AG04450 (cell line): ENCODE data around the gene LARP6. TPM values are rescaled to one million over a fixed set of nuclear protein-coding genes. Genes with fewer than 3 reads are reported as not detected.
A peak's percentile ranks its signal among the peaks of the same experiment; 100 is the strongest.

Source experiments
- CTCF ChIA-PET: fragments of 300-600, 350-600 bp; formaldehyde crosslinking; extraction: SDS; loops from one replicate; lab custom pipeline; 2022; ENCODE audit warnings: antibody characterized with exemption, inconsistent platforms; lab: Charles Lee
- POLR2A ChIA-PET: fragments of 350-600 bp; formaldehyde crosslinking; extraction: SDS; loops from one replicate; lab custom pipeline; 2021; ENCODE audit warnings: antibody characterized with exemption, inconsistent platforms; lab: Yijun Ruan, JAX
- DNase-seq: peaks from one replicate; pipeline ENCODE4 v3.0.0-alpha.2; 2011; ENCODE audit warnings: low read depth, low spot score
- H3K27ac ChIP-seq: one replicate; pipeline ENCODE4 v1.5.1; 2012; ENCODE audit warnings: low read depth, low read length, control low read depth
- H3K27me3 ChIP-seq: one replicate; pipeline ENCODE4 v1.6.0; 2012; ENCODE audit warnings: low read length; ENCODE audit not compliant: control insufficient read depth, insufficient read depth
- H3K4me3 ChIP-seq: 2 replicates; pipeline ENCODE4 v1.5.1; 2011; ENCODE audit warnings: mild to moderate bottlenecking, low read depth, low read length, control low read depth
- H3K9me3 ChIP-seq: 2 replicates; pipeline ENCODE4 v1.5.1; 2012; ENCODE audit warnings: low read length; ENCODE audit not compliant: control insufficient read depth, insufficient read depth
- polyA plus RNA-seq: library from polyadenylated mRNA; depleted of rRNA; stranded (reverse); fragments of >200 nt; gene quantifications from 2 replicates; pipeline ENCODE4 v1.2.3, GENCODE V29; 2011
- TF ChIP-seq, protein P1 (sequence below): IDR thresholded peaks from 2 replicates; pipeline ENCODE4 v1.5.1; 2011; ENCODE audit warnings: low read depth, low read length, control low read depth, inconsistent platforms

The LARP6 gene
- polyA plus RNA-seq, 1 experiment = 235 TPM

DNA sequence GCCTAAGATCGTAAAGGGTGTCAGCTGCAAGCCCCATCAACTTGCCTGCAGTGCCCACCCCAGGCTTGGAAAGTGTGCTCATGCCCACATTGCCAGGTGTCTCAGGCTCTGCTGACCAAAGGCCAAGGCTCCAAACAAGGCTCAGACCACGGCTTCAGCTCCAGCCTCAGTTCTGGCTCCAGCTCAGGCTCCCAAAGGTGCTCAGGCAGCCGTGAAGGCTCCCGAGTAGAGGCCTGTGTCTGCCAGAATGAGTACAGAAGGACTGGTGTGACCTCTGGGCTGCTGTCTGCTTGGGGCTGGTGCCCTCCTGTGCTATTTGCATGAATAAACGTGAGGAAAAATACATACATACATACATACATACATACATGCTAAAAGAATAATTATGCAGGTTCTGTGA, 62.7 kb downstream of the LARP6 start:
- DNase-seq = no peak
- Histone ChIP-seq H3K27ac (no peak overlapping the region), H3K9me3 (no peaks in the 10 kb centered on the region), H3K27me3 (no peaks in the 10 kb centered on the region), H3K4me3 (no peak overlapping the region)
- TF ChIP-seq, protein P1, sequence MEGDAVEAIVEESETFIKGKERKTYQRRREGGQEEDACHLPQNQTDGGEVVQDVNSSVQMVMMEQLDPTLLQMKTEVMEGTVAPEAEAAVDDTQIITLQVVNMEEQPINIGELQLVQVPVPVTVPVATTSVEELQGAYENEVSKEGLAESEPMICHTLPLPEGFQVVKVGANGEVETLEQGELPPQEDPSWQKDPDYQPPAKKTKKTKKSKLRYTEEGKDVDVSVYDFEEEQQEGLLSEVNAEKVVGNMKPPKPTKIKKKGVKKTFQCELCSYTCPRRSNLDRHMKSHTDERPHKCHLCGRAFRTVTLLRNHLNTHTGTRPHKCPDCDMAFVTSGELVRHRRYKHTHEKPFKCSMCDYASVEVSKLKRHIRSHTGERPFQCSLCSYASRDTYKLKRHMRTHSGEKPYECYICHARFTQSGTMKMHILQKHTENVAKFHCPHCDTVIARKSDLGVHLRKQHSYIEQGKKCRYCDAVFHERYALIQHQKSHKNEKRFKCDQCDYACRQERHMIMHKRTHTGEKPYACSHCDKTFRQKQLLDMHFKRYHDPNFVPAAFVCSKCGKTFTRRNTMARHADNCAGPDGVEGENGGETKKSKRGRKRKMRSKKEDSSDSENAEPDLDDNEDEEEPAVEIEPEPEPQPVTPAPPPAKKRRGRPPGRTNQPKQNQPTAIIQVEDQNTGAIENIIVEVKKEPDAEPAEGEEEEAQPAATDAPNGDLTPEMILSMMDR = no peak
- CTCF ChIA-PET = no interaction called here
- POLR2A ChIA-PET = interaction anchor here (1.1 kb wide), 1 partner anchor 9 kb away, joined by 3 read pairs; no protein-coding TSS in a partner anchor

- no peak for DNase-seq
- peak overlapping the region; percentile 73 for H3K27ac ChIP-seq
These were observed 64.7 kb downstream of the LARP6 start for GRCh38 chr15:70789213-70789612.

GRCh38 chr15:70788114-70789049, 65.6 kb downstream of the LARP6 start:
- ChIA-PET CTCF (interaction anchor here (1.1 to 1.8 kb wide), 3 partner anchors 9 to 66 kb away, joined by 3 to 6 read pairs (median 4); no protein-coding TSS in a partner anchor), POLR2A (interaction anchor here (2.9 kb wide), 1 partner anchor 11 kb away, joined by 23 read pairs; no protein-coding TSS in a partner anchor)
- no peaks in the 10 kb centered on the region for H3K9me3 ChIP-seq
- peak overlapping the region; percentile 73 for H3K27ac ChIP-seq
- TF ChIP-seq, protein P1 = no peak
- no peak for DNase-seq
- no peaks in the 10 kb centered on the region for H3K27me3 ChIP-seq
- no peak overlapping the region for H3K4me3 ChIP-seq

More at GRCh38 chr15:70789213-70789612, 64.7 kb downstream of the LARP6 start:
- no peaks in the 10 kb centered on the region for H3K9me3 ChIP-seq
- H3K4me3 ChIP-seq = no peak overlapping the region
- ChIA-PET CTCF (interaction anchor here (0.9 to 1.8 kb wide), 4 partner anchors 10 to 67 kb away, joined by 3 to 6 read pairs (median 4); no protein-coding TSS in a partner anchor), POLR2A (interaction anchor here (2.9 kb wide), 1 partner anchor 10 kb away, joined by 23 read pairs; no protein-coding TSS in a partner anchor)
- TF ChIP-seq, protein P1 = no peak
- no peaks in the 10 kb centered on the region for H3K27me3 ChIP-seq

- H3K9me3 ChIP-seq = no peaks in the 10 kb centered on the region
- no peaks in the 10 kb centered on the region for H3K27me3 ChIP-seq
- ChIA-PET POLR2A (no interaction called here), CTCF (no interaction called here)
- TF ChIP-seq, protein P1 = no peak
- no peak overlapping the region for H3K4me3 ChIP-seq
- no peak overlapping the region for H3K27ac ChIP-seq
- DNase-seq = no peak
These were observed 67.0 kb downstream of the LARP6 start for GRCh38 chr15:70786996-70787395.
